Lung (tissue), 12 donors: ENCODE data around the gene PIK3CD. TPM values are rescaled to one million over a fixed set of nuclear protein-coding genes. Genes with fewer than 3 reads are reported as not detected.
A peak's percentile ranks its signal among the peaks of the same experiment; 100 is the strongest.

Experiments
- ATAC-seq: fragments of 200-7000 bp; cut with Tn5 transposase; one replicate; pipeline ENCODE4 v1.9.1; 2020; ENCODE audit warnings: moderate number of reproducible peaks; ENCODE audit not compliant: insufficient read depth, low FRiP score
- DNase-seq, 3 donors: peaks; one replicate each; pipeline ENCODE4 v3.0.0-alpha.2; 2013 to 2017
- H3K27ac ChIP-seq, 2 donors: one replicate each; pipeline ENCODE4 v1.5.1; 2013; ENCODE audit warnings: mild to moderate bottlenecking in 2 of 2, moderate library complexity in 2 of 2, control low read depth in 1 of 2, inconsistent platforms in 1 of 2, low read depth in 1 of 2, low read length in 1 of 2
- H3K27me3 ChIP-seq, 3 donors: one replicate each; pipeline ENCODE4 v1.5.1; 2013; ENCODE audit warnings: low read length in 2 of 3; ENCODE audit not compliant: control insufficient read depth in 3 of 3, insufficient read depth in 3 of 3
- H3K36me3 ChIP-seq, 4 donors: one replicate each; pipeline ENCODE4 v1.5.1; 2013; ENCODE audit warnings: low read length in 4 of 4, mild to moderate bottlenecking in 1 of 4, moderate library complexity in 1 of 4; ENCODE audit not compliant: control insufficient read depth in 4 of 4, insufficient read depth in 4 of 4
- H3K4me1 ChIP-seq, 5 donors: one replicate each; pipeline ENCODE4 v1.5.1; 2013; ENCODE audit warnings: low read length in 5 of 5, mild to moderate bottlenecking in 2 of 5, moderate library complexity in 1 of 5; ENCODE audit not compliant: control insufficient read depth in 5 of 5, insufficient read depth in 5 of 5
- H3K4me3 ChIP-seq: one replicate; pipeline ENCODE4 v1.5.1; 2013; ENCODE audit warnings: mild to moderate bottlenecking, control low read depth, moderate library complexity
- H3K9ac ChIP-seq, 2 donors: one replicate each; pipeline ENCODE4 v1.5.1; 2013; ENCODE audit warnings: low read length in 2 of 2, control low read depth in 1 of 2; ENCODE audit not compliant: insufficient read depth in 1 of 2
- H3K9me3 ChIP-seq, 4 donors: one replicate each; pipeline ENCODE4 v1.5.1; 2013; ENCODE audit warnings: low read length in 3 of 4, mild to moderate bottlenecking in 1 of 4, moderate library complexity in 1 of 4; ENCODE audit not compliant: control insufficient read depth in 4 of 4, insufficient read depth in 3 of 4
- WGBS, 2 donors: extraction: QIAGEN DNeasy Blood & Tissue Kit; methylation state at CpG; one replicate each; pipeline ENCODE4 v1.1.7; 2013; 5-methylcytosine and 5-hydroxymethylcytosine counted together
- polyA plus RNA-seq, 2 donors: library from polyadenylated mRNA; stranded (reverse); fragments of 200-250 nt; gene quantifications; one replicate each; pipeline ENCODE4 v1.2.1, GENCODE V29; 2013
- total RNA-seq, 2 donors: library from RNA; depleted of rRNA in 1 of 2; stranded (reverse); fragments of >200 nt in 1 of 2; gene quantifications; one replicate each; pipeline ENCODE4 v1.2.1, GENCODE V29; 2014 to 2021
- TF ChIP-seq, protein P1 (sequence below): IDR thresholded peaks from 2 replicates; pipeline ENCODE4 v1.5.1; 2012; ENCODE audit warnings: mild to moderate bottlenecking; ENCODE audit errors: control extremely low read depth, extremely low read depth
- donor health status: control.
- donor health status: control.
- donor health status: Bipolar disorder and iron deficiency.
- donor health status: healthy.
- donor health status: DM: yes; HTN: yes; CAD: no.

The PIK3CD gene
- total and polyA plus RNA-seq, 4 donors = 7.8 to 29.6 (median 21.8) TPM

DNA sequence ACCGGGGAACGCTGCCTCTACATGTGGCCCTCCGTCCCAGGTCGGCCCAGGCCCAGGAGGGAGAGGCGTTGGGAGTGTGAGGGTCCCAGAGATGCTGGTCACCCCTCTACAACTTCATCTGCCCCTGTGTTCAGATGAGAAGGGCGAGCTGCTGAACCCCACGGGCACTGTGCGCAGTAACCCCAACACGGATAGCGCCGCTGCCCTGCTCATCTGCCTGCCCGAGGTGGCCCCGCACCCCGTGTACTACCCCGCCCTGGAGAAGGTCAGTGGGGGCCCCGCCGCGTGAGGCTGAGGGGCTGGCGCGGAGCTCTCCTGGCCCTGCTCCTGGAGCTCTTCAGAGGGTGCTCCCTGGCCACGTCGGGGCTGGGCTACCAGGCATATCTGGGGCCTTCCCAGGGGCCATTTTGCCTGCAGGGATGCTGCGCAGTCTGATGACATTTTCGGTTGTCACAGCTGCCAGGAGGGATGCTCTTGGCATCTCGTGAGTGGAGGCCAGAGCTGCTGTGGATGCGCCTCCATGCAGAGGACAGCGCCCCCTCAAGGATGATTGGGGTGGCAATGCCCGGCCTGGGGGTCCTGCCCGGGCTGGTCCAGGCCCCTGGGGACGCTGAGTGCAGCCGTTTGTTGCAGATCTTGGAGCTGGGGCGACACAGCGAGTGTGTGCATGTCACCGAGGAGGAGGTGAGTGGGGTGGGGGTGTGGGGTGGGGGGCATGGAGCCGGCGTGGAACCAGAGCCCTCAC, 68.6 kb downstream of the PIK3CD start:
- peaks cover 0 to 9% (median 3%) of the 10 kb centered on the region in 4 donors for H3K9me3 ChIP-seq
- no peak for ATAC-seq
- H3K36me3 ChIP-seq = peaks cover 0 to 48% (median 0%) of the 10 kb centered on the region in 4 donors
- H3K27ac ChIP-seq = no peak overlapping the region
- 92 to 93% methylated on average over 36 of the region's 36 CpGs for WGBS, 2 donors
- no peak for DNase-seq
- no peak overlapping the region for H3K4me3 ChIP-seq
- H3K9ac ChIP-seq = no peak overlapping the region
- peaks cover 0 to 8% (median 0%) of the 10 kb centered on the region in 5 donors for H3K4me1 ChIP-seq
- TF ChIP-seq, protein P1, sequence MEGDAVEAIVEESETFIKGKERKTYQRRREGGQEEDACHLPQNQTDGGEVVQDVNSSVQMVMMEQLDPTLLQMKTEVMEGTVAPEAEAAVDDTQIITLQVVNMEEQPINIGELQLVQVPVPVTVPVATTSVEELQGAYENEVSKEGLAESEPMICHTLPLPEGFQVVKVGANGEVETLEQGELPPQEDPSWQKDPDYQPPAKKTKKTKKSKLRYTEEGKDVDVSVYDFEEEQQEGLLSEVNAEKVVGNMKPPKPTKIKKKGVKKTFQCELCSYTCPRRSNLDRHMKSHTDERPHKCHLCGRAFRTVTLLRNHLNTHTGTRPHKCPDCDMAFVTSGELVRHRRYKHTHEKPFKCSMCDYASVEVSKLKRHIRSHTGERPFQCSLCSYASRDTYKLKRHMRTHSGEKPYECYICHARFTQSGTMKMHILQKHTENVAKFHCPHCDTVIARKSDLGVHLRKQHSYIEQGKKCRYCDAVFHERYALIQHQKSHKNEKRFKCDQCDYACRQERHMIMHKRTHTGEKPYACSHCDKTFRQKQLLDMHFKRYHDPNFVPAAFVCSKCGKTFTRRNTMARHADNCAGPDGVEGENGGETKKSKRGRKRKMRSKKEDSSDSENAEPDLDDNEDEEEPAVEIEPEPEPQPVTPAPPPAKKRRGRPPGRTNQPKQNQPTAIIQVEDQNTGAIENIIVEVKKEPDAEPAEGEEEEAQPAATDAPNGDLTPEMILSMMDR = no peak
- no peaks in the 10 kb centered on the region for H3K27me3 ChIP-seq

DNA sequence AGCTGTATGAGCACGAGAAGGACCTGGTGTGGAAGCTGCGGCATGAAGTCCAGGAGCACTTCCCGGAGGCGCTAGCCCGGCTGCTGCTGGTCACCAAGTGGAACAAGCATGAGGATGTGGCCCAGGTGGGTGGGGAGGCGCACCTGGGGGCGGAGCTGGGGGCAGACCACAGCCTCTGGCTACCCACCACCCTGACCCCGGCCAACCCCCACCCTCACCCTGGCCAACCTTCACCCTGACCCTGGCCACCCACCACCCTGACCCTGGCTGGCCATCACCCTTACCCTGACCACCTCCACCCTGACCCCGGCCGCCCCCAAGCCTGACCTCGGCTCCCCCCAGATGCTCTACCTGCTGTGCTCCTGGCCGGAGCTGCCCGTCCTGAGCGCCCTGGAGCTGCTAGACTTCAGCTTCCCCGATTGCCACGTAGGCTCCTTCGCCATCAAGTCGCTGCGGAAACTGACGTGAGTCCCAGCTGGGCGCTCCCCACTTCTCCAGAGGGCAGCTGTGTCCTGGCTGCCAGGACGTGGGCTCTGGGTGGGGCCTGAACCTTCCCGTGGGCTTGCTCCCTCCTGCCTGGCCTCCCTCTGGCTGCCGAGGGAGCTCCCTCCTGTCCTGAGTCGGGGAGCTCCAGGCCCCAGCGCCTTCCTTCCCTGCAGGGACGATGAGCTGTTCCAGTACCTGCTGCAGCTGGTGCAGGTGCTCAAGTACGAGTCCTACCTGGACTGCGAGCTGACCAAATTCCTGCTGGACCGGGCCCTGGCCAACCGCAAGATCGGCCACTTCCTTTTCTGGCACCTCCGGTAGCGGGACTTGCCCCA, 69.5 kb downstream of the PIK3CD start:
- TF ChIP-seq, protein P1 = no peak
- WGBS, 2 donors = 92 to 93% methylated on average over 34 of the region's 34 CpGs
- DNase-seq (no peak), ATAC-seq (no peak)
- H3K36me3 ChIP-seq = peaks cover 0 to 41% (median 0%) of the 10 kb centered on the region in 4 donors
- no peak overlapping the region for H3K27ac ChIP-seq
- H3K9me3 ChIP-seq = peaks cover 0 to 9% (median 3%) of the 10 kb centered on the region in 4 donors
- no peak overlapping the region for H3K4me3 ChIP-seq
- H3K4me1 ChIP-seq = peaks cover 0 to 8% (median 0%) of the 10 kb centered on the region in 5 donors
- no peak overlapping the region for H3K9ac ChIP-seq
- H3K27me3 ChIP-seq = no peaks in the 10 kb centered on the region

DNA sequence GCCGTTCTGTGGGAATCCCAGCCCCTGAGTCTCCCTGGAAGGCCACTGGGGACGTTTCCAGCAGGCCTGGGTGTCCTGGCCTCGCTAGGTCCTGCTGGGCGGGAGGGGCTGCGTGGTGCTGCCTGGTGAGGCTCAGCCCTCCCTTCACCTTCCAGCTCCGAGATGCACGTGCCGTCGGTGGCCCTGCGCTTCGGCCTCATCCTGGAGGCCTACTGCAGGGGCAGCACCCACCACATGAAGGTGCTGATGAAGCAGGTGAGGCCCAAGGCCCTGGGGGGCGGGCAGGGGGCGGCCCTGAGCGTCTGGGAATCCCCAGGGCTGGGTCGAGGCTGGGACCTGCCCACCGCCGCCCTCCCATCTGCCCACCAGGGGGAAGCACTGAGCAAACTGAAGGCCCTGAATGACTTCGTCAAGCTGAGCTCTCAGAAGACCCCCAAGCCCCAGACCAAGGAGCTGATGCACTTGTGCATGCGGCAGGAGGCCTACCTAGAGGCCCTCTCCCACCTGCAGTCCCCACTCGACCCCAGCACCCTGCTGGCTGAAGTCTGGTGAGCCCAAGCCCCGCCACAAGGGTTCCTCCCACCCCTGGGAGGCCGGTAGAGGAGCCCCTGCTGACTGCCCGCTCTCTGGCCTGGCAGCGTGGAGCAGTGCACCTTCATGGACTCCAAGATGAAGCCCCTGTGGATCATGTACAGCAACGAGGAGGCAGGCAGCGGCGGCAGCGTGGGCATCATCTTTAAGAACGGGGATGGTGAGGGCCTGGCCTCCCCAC, 70.3 kb downstream of the PIK3CD start:
- no peak overlapping the region for H3K4me3 ChIP-seq
- peaks cover 0 to 34% (median 0%) of the 10 kb centered on the region in 4 donors for H3K36me3 ChIP-seq
- peak in 2 of 3 donors; percentile 32 to 50 for DNase-seq
- ATAC-seq = no peak
- H3K4me1 ChIP-seq = peaks cover 0 to 8% (median 0%) of the 10 kb centered on the region in 5 donors
- WGBS, 2 donors = 82 to 86% methylated on average over 29 of the region's 29 CpGs
- H3K9me3 ChIP-seq = peaks cover 0 to 9% (median 3%) of the 10 kb centered on the region in 4 donors
- H3K9ac ChIP-seq = no peak overlapping the region
- no peaks in the 10 kb centered on the region for H3K27me3 ChIP-seq
- no peak overlapping the region for H3K27ac ChIP-seq
- TF ChIP-seq, protein P1 = peak; percentile 8
